ENCODE results near the gene PLPP6. TPM values are rescaled to one million over a fixed set of nuclear protein-coding genes. Genes with fewer than 3 reads are reported as not detected.

The PLPP6 gene
- total RNA-seq (2021) (13.4 to 13.5 TPM (median 13.5 TPM) in 3 replicates), Bru-seq, nascent RNA (percentile 96 among the genes with signal in this experiment)
- long read RNA-seq, experiment 1, transcript PLPP6-201 (1 exons, 2,944 nt), result major isoform, 78 of 81 reads
- long read RNA-seq, experiment 1, partial matches to known transcripts, result 0 of 81 reads
- long read RNA-seq, experiment 1, other reads (novel, unspliced or antisense), result 3 of 81 reads
- long read RNA-seq, experiment 2, transcript PLPP6-201 (1 exons, 2,944 nt), result major isoform, 18 of 19 reads
- long read RNA-seq, experiment 2, partial matches to known transcripts, result 0 of 19 reads
- long read RNA-seq, experiment 2, other reads (novel, unspliced or antisense), result 1 of 19 reads
- long read RNA-seq, experiment 3, result 0 reads

GRCh38 chr9:4662108-4662988 lies at the start of gene PLPP6:
TSS of gene PLPP6 (plus strand) at chr9:4662294. CDS start at chr9:4662376, 82 bp downstream.
- CTCF ChIA-PET, result interaction anchor here (0.7 to 1.8 kb wide), 8 partner anchors 14 to 275 kb away, joined by 3 to 13 read pairs (median 4); partner anchors contain the start of genes AK3 and CDC37L1
- Mint-ChIP-seq H3K9me3 (peaks cover 5% of the 10 kb centered on the region; the same call in 1 of the 2 replicates), H3K4me1 (peaks cover 62% of the 10 kb centered on the region), H3K27me3 (ENCODE audit: low read depth) (no peaks in the 10 kb centered on the region; the same call in 1 of the 2 replicates), H3K27ac (peak within 1 kb of the TSS; percentile 71), H3K4me3 (peak within 1 kb of the TSS; percentile 82), H3K36me3 (peaks cover 5% of the 10 kb centered on the region)
- DNase-seq (ENCODE audit: low spot score), result peak; percentile 95
- peak; percentile 93 for ATAC-seq
- POLR2A ChIA-PET, result interaction anchor here (3.4 kb wide), 1 partner anchor 17 kb away, joined by 14 read pairs; the partner anchor contains the start of gene CDC37L1
- TF ChIP-seq AFF4 (CRISPR knock-in tag; IDR thresholded peaks at IDR 0.05; ENCODE audit: borderline replicate concordance) (0 out of 2 replicates have a peak, but pooled peaks have one; percentile 47), ZNF512 (CRISPR knock-in tag; IDR thresholded peaks at IDR 0.05; ENCODE audit: borderline replicate concordance) (no peak), GRHL2 (CRISPR knock-in tag; IDR thresholded peaks at IDR 0.05; ENCODE audit: insufficient replicate concordance, severe bottlenecking) (no peak), ZSCAN18 (CRISPR knock-in tag; IDR thresholded peaks at IDR 0.05) (no peak), EMX1 (CRISPR knock-in tag; IDR thresholded peaks at IDR 0.05) (no peak), ATF1 (CRISPR knock-in tag; IDR thresholded peaks at IDR 0.05) (no peak), ARID4B (CRISPR knock-in tag; IDR thresholded peaks at IDR 0.05; ENCODE audit: borderline replicate concordance) (no peak; the same call in 1 of the 2 replicates), SMAD4 (CRISPR knock-in tag; IDR thresholded peaks at IDR 0.05) (no peak), FOXK1 (CRISPR knock-in tag; IDR thresholded peaks at IDR 0.05) (no peak; the same call in none of the 2 replicates), TCF7 (CRISPR knock-in tag; IDR thresholded peaks at IDR 0.05; ENCODE audit: low read depth) (no peak), ZNF425 (CRISPR knock-in tag; conservative IDR thresholded peaks at IDR 0.05) (no peak), ZNF396 (CRISPR knock-in tag; IDR thresholded peaks at IDR 0.05; ENCODE audit: borderline replicate concordance) (no peak), PRDM15 (CRISPR knock-in tag; IDR thresholded peaks at IDR 0.05) (no peak), NFATC4 (CRISPR knock-in tag; IDR thresholded peaks at IDR 0.05) (no peak)
